Neural cell (in vitro differentiated cells): ENCODE measurements around the gene RAB28. TPM values are rescaled to one million over a fixed set of nuclear protein-coding genes. Genes with fewer than 3 reads are reported as not detected.

Source experiments
- H2AFZ ChIP-seq: fragments of 200-600, 300-800 bp; sonication (generic), shearing (Covaris generic); 2 replicates; pipeline ENCODE4 v1.6.0; 2014; ENCODE audit warnings: low read depth, mild to moderate bottlenecking, antibody characterized with exemption, low read length, moderate library complexity
- H3F3A ChIP-seq: fragments of 200-600 bp; shearing (Covaris generic); 2 replicates; pipeline ENCODE4 v1.6.1; 2016; ENCODE audit warnings: mild to moderate bottlenecking, moderate library complexity, mixed read lengths, antibody characterized with exemption, low read length; ENCODE audit not compliant: insufficient read depth, poor library complexity, severe bottlenecking
- H3K27ac ChIP-seq: fragments of 200-600, 300-800 bp; sonication (generic), shearing (Covaris generic); 2 replicates; pipeline ENCODE4 v1.5.1; 2014; ENCODE audit warnings: mild to moderate bottlenecking, low read length, moderate library complexity
- H3K27me3 ChIP-seq: fragments of 300-800, 200-600 bp; sonication (generic), shearing (Covaris generic); 2 replicates; pipeline ENCODE4 v1.6.0; 2014; ENCODE audit warnings: mild to moderate bottlenecking, low read depth, low read length, moderate library complexity; ENCODE audit not compliant: insufficient read depth
- H3K36me3 ChIP-seq: fragments of 300-800, 200-600 bp; sonication (generic), shearing (Covaris generic); 2 replicates; pipeline ENCODE4 v1.5.1; 2014; ENCODE audit warnings: mild to moderate bottlenecking, antibody characterized with exemption, low read length, moderate library complexity; ENCODE audit not compliant: insufficient read depth
- H3K4me2 ChIP-seq: fragments of 300-800, 200-600 bp; sonication (generic), shearing (Covaris generic); 2 replicates; pipeline ENCODE4 v1.6.0; 2014; ENCODE audit warnings: mild to moderate bottlenecking, low read length
- H3K4me3 ChIP-seq: fragments of 300-800, 200-600 bp; sonication (generic), shearing (Covaris generic); 2 replicates; pipeline ENCODE4 v1.5.1; 2014; ENCODE audit warnings: mild to moderate bottlenecking, low read length, moderate library complexity
- H3K79me2 ChIP-seq: fragments of 200-600 bp; shearing (Covaris generic); replicated peaks from 2 replicates; pipeline ENCODE4 v1.6.0; 2014; ENCODE audit warnings: mild to moderate bottlenecking, low read length, moderate library complexity; ENCODE audit not compliant: insufficient read depth
- H3K9ac ChIP-seq: fragments of 300-800, 200-600 bp; sonication (generic), shearing (Covaris generic); 2 replicates; pipeline ENCODE4 v1.6.1; 2016; ENCODE audit warnings: mild to moderate bottlenecking, low read length, mixed read lengths
- H3K9me2 ChIP-seq: fragments of 200-600 bp; shearing (Covaris generic); 2 replicates; pipeline ENCODE4 v1.6.1; 2016; ENCODE audit warnings: mild to moderate bottlenecking, low read length, mixed read lengths; ENCODE audit not compliant: insufficient read depth
- H3K9me3 ChIP-seq: fragments of 200-600, 300-800 bp; sonication (generic), shearing (Covaris generic); 2 replicates; pipeline ENCODE4 v1.6.1; 2016; ENCODE audit warnings: mild to moderate bottlenecking, mixed run types, low read length, moderate library complexity, mixed read lengths
- H4K20me1 ChIP-seq: fragments of 200-600 bp; shearing (Covaris generic); 2 replicates; pipeline ENCODE4 v1.6.1; 2016; ENCODE audit warnings: mild to moderate bottlenecking, mixed run types; ENCODE audit not compliant: insufficient read depth
- CTCF ChIP-seq: fragments of 450-650 bp; IDR thresholded peaks from 2 replicates; pipeline ENCODE4 v1.5.1; 2014; ENCODE audit warnings: antibody characterized with exemption, mild to moderate bottlenecking, moderate library complexity; ENCODE audit not compliant: poor library complexity, severe bottlenecking
- EP300 ChIP-seq: fragments of 450-650 bp; conservative IDR thresholded peaks from 2 replicates; pipeline ENCODE4 v1.6.1; 2014; ENCODE audit warnings: antibody characterized with exemption, mild to moderate bottlenecking, moderate library complexity; ENCODE audit not compliant: poor library complexity, severe bottlenecking
- EZH2 ChIP-seq: fragments of 200-600, 300-800 bp; shearing (Covaris generic), sonication (generic); IDR thresholded peaks from 2 replicates; pipeline ENCODE4 v1.6.1; 2014; ENCODE audit warnings: antibody characterized with exemption, low read length, borderline replicate concordance, mild to moderate bottlenecking; ENCODE audit not compliant: insufficient read depth, poor library complexity, severe bottlenecking
- MXI1 ChIP-seq: fragments of 450-650 bp; conservative IDR thresholded peaks from 2 replicates; pipeline ENCODE4 v1.6.1; 2014; ENCODE audit warnings: antibody characterized with exemption, mild to moderate bottlenecking; ENCODE audit not compliant: poor library complexity, severe bottlenecking
- POLR2AphosphoS5 ChIP-seq: IDR thresholded peaks from 2 replicates; pipeline ENCODE4 v1.6.1; 2012
- RAD21 ChIP-seq: fragments of 450-650 bp; conservative IDR thresholded peaks from 2 replicates; pipeline ENCODE4 v1.6.1; 2014; ENCODE audit warnings: antibody characterized with exemption, mild to moderate bottlenecking, moderate library complexity
- REST ChIP-seq: IDR thresholded peaks from 2 replicates; pipeline ENCODE4 v1.6.1; 2012; ENCODE audit warnings: borderline replicate concordance
- SMC3 ChIP-seq: fragments of 450-650 bp; conservative IDR thresholded peaks from 2 replicates; pipeline ENCODE4 v1.6.1; 2014; ENCODE audit warnings: antibody characterized with exemption, mild to moderate bottlenecking, moderate library complexity; ENCODE audit not compliant: poor library complexity
- TAF1 ChIP-seq: IDR thresholded peaks from 2 replicates; pipeline ENCODE4 v1.6.1; 2012; ENCODE audit warnings: low read depth
- polyA plus RNA-seq: library from polyadenylated mRNA; depleted of rRNA; stranded (reverse); fragments of >200 nt; gene quantifications from 2 replicates; pipeline ENCODE4 v1.2.3, GENCODE V29; 2014

Gene RAB28
- polyA plus RNA-seq, 1 donor from 2014 or later: 60.7 TPM

- Histone ChIP-seq H3K4me2 (no peak overlapping the region), H3K9me2 (no peaks in the 10 kb centered on the region), H3K36me3 (no peaks in the 10 kb centered on the region), H3F3A (no peaks in the 10 kb centered on the region), H3K4me3 (no peak overlapping the region), H2AFZ (no peak overlapping the region), H3K9ac (no peak overlapping the region), H3K79me2 (no peaks in the 10 kb centered on the region), H3K27ac (no peak overlapping the region), H4K20me1 (no peaks in the 10 kb centered on the region), H3K9me3 (no peaks in the 10 kb centered on the region), H3K27me3 (peaks cover 99% of the 10 kb centered on the region)
- no peak for TF ChIP-seq MXI1
- no peak for TF ChIP-seq EP300
- no peak for TF ChIP-seq EZH2
- no peak for TF ChIP-seq CTCF
- TF ChIP-seq RAD21: no peak
- no peak for TF ChIP-seq SMC3
- TF ChIP-seq TAF1: no peak
- TF ChIP-seq POLR2AphosphoS5: no peak
- TF ChIP-seq REST: no peak
These were observed 46.9 kb upstream of the RAB28 start for GRCh38 chr4:13530823-13531624.

GRCh38 chr4:13529128-13529919 is 45.2 kb upstream of the RAB28 start:
- H3K27me3 ChIP-seq: peaks cover 99% of the 10 kb centered on the region

More at GRCh38 chr4:13529128-13529919, 45.2 kb upstream of the RAB28 start:
- Histone ChIP-seq H3K36me3 (no peaks in the 10 kb centered on the region), H3K4me3 (no peak overlapping the region), H3K9ac (no peak overlapping the region), H3K9me2 (no peaks in the 10 kb centered on the region), H3K79me2 (no peaks in the 10 kb centered on the region), H3K27ac (no peak overlapping the region), H3K9me3 (peaks cover 10% of the 10 kb centered on the region), H2AFZ (no peak overlapping the region), H3K4me2 (no peak overlapping the region), H3F3A (no peaks in the 10 kb centered on the region), H4K20me1 (no peaks in the 10 kb centered on the region)
- TF ChIP-seq RAD21: no peak
- no peak for TF ChIP-seq EZH2
- TF ChIP-seq MXI1: no peak
- TF ChIP-seq POLR2AphosphoS5: no peak
- TF ChIP-seq SMC3: no peak
- TF ChIP-seq REST: no peak
- TF ChIP-seq CTCF: no peak
- no peak for TF ChIP-seq EP300
- no peak for TF ChIP-seq TAF1
